HepG2 (cell line): ENCODE results near the gene KIF2C. TPM values are rescaled to one million over a fixed set of nuclear protein-coding genes. Genes with fewer than 3 reads are reported as not detected.

ENCODE experiments used
- AKNA ChIP-seq: sonication (generic); formaldehyde crosslinking; IDR thresholded peaks from 2 replicates; pipeline ENCODE4 v1.4.0; 2020; ENCODE audit warnings: missing genetic modification reagents, borderline replicate concordance
- CBX1 ChIP-seq: IDR thresholded peaks from one replicate; pipeline ENCODE4 v1.6.1; 2016; ENCODE audit warnings: antibody characterized with exemption, low read depth
- EEA1 ChIP-seq: sonication (generic); formaldehyde crosslinking; IDR thresholded peaks from 2 replicates; pipeline ENCODE4 v1.5.1; 2020; ENCODE audit warnings: mild to moderate bottlenecking, missing genetic modification reagents, borderline replicate concordance
- GATA4 ChIP-seq: sonication (generic); IDR thresholded peaks from 2 replicates; pipeline ENCODE4 v1.6.1; 2016; ENCODE audit warnings: antibody characterized with exemption, low read depth, borderline replicate concordance
- GATAD1 ChIP-seq: IDR thresholded peaks from 2 replicates; pipeline ENCODE4 v1.6.1; 2016; ENCODE audit warnings: missing genetic modification reagents, missing compliant biosample characterization
- GFI1 ChIP-seq: sonication (generic); formaldehyde crosslinking; IDR thresholded peaks from 2 replicates; pipeline ENCODE4 v1.5.0; 2020; ENCODE audit warnings: missing genetic modification reagents, mild to moderate bottlenecking, borderline replicate concordance
- HOXA9 ChIP-seq: sonication (generic); formaldehyde crosslinking; IDR thresholded peaks from 2 replicates; pipeline ENCODE4 v1.8.1; 2022; ENCODE audit warnings: missing genetic modification reagents, mild to moderate bottlenecking, moderate library complexity, borderline replicate concordance
- JUN ChIP-seq: sonication (generic); formaldehyde crosslinking; IDR thresholded peaks from 2 replicates; pipeline ENCODE4 v1.4.0; 2020; ENCODE audit warnings: mild to moderate bottlenecking, missing genetic modification reagents
- NFE2 ChIP-seq: sonication (generic); formaldehyde crosslinking; IDR thresholded peaks from 2 replicates; pipeline ENCODE4 v1.4.0; 2020; ENCODE audit warnings: missing genetic modification reagents
- PBX2 ChIP-seq: IDR thresholded peaks from 2 replicates; pipeline ENCODE4 v1.6.1; 2016; ENCODE audit warnings: control low read depth
- RARA ChIP-seq: IDR thresholded peaks from 2 replicates; pipeline ENCODE4 v1.6.1; 2016; ENCODE audit warnings: missing genetic modification reagents, missing compliant biosample characterization
- SMAD3 ChIP-seq: sonication (generic); formaldehyde crosslinking; IDR thresholded peaks from 2 replicates; pipeline ENCODE4 v1.4.0; 2020; ENCODE audit warnings: missing genetic modification reagents
- SRSF4 ChIP-seq: fragments of 200-400 bp; formaldehyde crosslinking; IDR thresholded peaks from one replicate; pipeline ENCODE4 v1.6.1; 2018; ENCODE audit warnings: mild to moderate bottlenecking, low read depth, low read length, moderate library complexity; ENCODE audit not compliant: poor library complexity, severe bottlenecking
- ZNF160 ChIP-seq: sonication (generic); formaldehyde crosslinking; IDR thresholded peaks from 2 replicates; pipeline ENCODE4 v1.8.0; 2022; ENCODE audit warnings: mild to moderate bottlenecking, inconsistent platforms, missing genetic modification reagents
- ZNF382 ChIP-seq: sonication (generic); formaldehyde crosslinking; IDR thresholded peaks from 2 replicates; pipeline ENCODE4 v1.5.0; 2020; ENCODE audit warnings: missing genetic modification reagents, mild to moderate bottlenecking, borderline replicate concordance
- ZNF430 ChIP-seq: sonication (generic); formaldehyde crosslinking; IDR thresholded peaks from 2 replicates; pipeline ENCODE4 v1.9.0; 2021; ENCODE audit warnings: mild to moderate bottlenecking, missing genetic modification reagents
- ZNF451 ChIP-seq: sonication (generic); formaldehyde crosslinking; IDR thresholded peaks from 2 replicates; pipeline ENCODE4 v1.5.0; 2020; ENCODE audit warnings: mild to moderate bottlenecking, missing genetic modification reagents
- ZNF639 ChIP-seq: conservative IDR thresholded peaks from 2 replicates; pipeline ENCODE4 v1.6.1; 2018; ENCODE audit warnings: missing genetic modification reagents
- polyA plus RNA-seq, 8 experiments: library from polyadenylated mRNA; depleted of rRNA in 3 of 8; stranded (reverse) in 7 of 8; unstranded in 1 of 8; fragments of >200 nt; fragmentation: Illumina TruSeq in 4 of 8; extraction: Trizol in 4 of 8; gene quantifications; 2 replicates each; pipeline versions ENCODE4 v1.2.1 to v1.2.3, GENCODE V29; 2011 to 2016; ENCODE audit warnings: low read depth in 4 of 8, missing spikeins in 1 of 8, mixed read lengths in 1 of 8; ENCODE audit not compliant: insufficient read depth in 1 of 8
- total RNA-seq, 5 experiments: library from RNA; depleted of rRNA; stranded (reverse); fragments of >200 nt; fragmentation: Illumina TruSeq; extraction: Trizol; gene quantifications; 2 replicates each; pipeline ENCODE4 v1.2.3, GENCODE V29; 2016; ENCODE audit warnings: low read depth in 1 of 5

The KIF2C gene
- total and polyA plus RNA-seq, 2 of the 13 experiments (the other 11 are each of a cell fraction or from before 2014, with no cell fraction given) = 29.7 to 53.7 TPM

- TF ChIP-seq ZNF430 (CRISPR knock-in tag) (peak; percentile 98), ZNF639 (CRISPR knock-in tag) (no peak), AKNA (CRISPR knock-in tag) (no peak), CBX1 (no peak), GATA4 (peak; percentile 64; the same call in 1 of the 2 replicates), SMAD3 (CRISPR knock-in tag) (peak; percentile 10; the same call in 1 of the 2 replicates), GFI1 (CRISPR knock-in tag) (peak; percentile 19; the same call in 1 of the 2 replicates), PBX2 (CRISPR knock-in tag) (no peak), SRSF4 (no peak), GATAD1 (CRISPR knock-in tag) (peak; percentile 48), ZNF160 (CRISPR knock-in tag) (peak; percentile 81; the same call in 1 of the 2 replicates), HOXA9 (CRISPR knock-in tag) (no peak), RARA (CRISPR knock-in tag) (peak; percentile 79; the same call in 1 of the 2 replicates), JUN (peak; percentile 85), NFE2 (CRISPR knock-in tag) (no peak), ZNF382 (CRISPR knock-in tag) (no peak), EEA1 (no peak), ZNF451 (CRISPR knock-in tag) (no peak)
Measured at GRCh38 chr1:44807364-44808062, 67.9 kb downstream of the KIF2C start (continued).
